ENCODE data around the gene PLA2G4D.
A peak's percentile ranks its signal among the peaks of the same experiment; 100 is the strongest.

The PLA2G4D gene

GRCh38 chr15:42118650-42119445 is 24.5 kb upstream of the PLA2G4D start:
- DNase-seq, result peak; percentile 19
- no peaks in the 10 kb centered on the region for H3K27me3 ChIP-seq (replicated peaks; ENCODE audit: insufficient read depth, low read length)
- no peak overlapping the region for H3K27ac ChIP-seq (ENCODE audit: low read length)
- H3K4me1 ChIP-seq (ENCODE audit: low read length), result no peaks in the 10 kb centered on the region
- H3K36me3 ChIP-seq (replicated peaks; ENCODE audit: insufficient read depth, low read length), result no peaks in the 10 kb centered on the region
- TF ChIP-seq CTCF (IDR thresholded peaks at IDR 0.05; ENCODE audit: low read length), result no peak
- TF ChIP-seq EZH2 (optimal IDR thresholded peaks at IDR 0.05; ENCODE audit: low read depth, low read length), result no peak
- no peak for TF ChIP-seq EZH2phosphoT487 (IDR thresholded peaks at IDR 0.05; ENCODE audit: low read length)
- no peaks in the 10 kb centered on the region for H3K9me2 ChIP-seq (replicated peaks; ENCODE audit: insufficient read depth, low read length)
- H3K4me3 ChIP-seq (ENCODE audit: low read length), result no peak overlapping the region
- no peak overlapping the region for H2AFZ ChIP-seq (ENCODE audit: low read length)
- H3K9me3 ChIP-seq (replicated peaks; ENCODE audit: insufficient read depth, low read length), result no peaks in the 10 kb centered on the region
- H3K79me2 ChIP-seq (ENCODE audit: low read length), result no peaks in the 10 kb centered on the region
- no peaks in the 10 kb centered on the region for H4K20me1 ChIP-seq (ENCODE audit: insufficient read depth, low read length)
- no peak overlapping the region for H3K4me2 ChIP-seq (ENCODE audit: low read depth, low read length)
- H3F3A ChIP-seq (ENCODE audit: insufficient read depth, low read length), result no peaks in the 10 kb centered on the region
- H3K9ac ChIP-seq (ENCODE audit: low read length), result no peak overlapping the region

- no peak overlapping the region for H3K4me3 ChIP-seq (ENCODE audit: low read length)
- no peaks in the 10 kb centered on the region for H3F3A ChIP-seq (ENCODE audit: insufficient read depth, low read length)
- no peak overlapping the region for H3K27ac ChIP-seq (ENCODE audit: low read length)
- no peaks in the 10 kb centered on the region for H3K9me2 ChIP-seq (replicated peaks; ENCODE audit: insufficient read depth, low read length)
- peak; percentile 55 for DNase-seq
- peaks cover 6% of the 10 kb centered on the region; the same call in 1 of the 2 replicates for H3K4me1 ChIP-seq (ENCODE audit: low read length)
- H4K20me1 ChIP-seq (ENCODE audit: insufficient read depth, low read length), result no peaks in the 10 kb centered on the region
- no peaks in the 10 kb centered on the region for H3K79me2 ChIP-seq (ENCODE audit: low read length)
- TF ChIP-seq EZH2phosphoT487 (IDR thresholded peaks at IDR 0.05; ENCODE audit: low read length), result no peak
- no peak for TF ChIP-seq CTCF (IDR thresholded peaks at IDR 0.05; ENCODE audit: low read length)
- no peak for TF ChIP-seq EZH2 (optimal IDR thresholded peaks at IDR 0.05; ENCODE audit: low read depth, low read length)
- H3K27me3 ChIP-seq (replicated peaks; ENCODE audit: insufficient read depth, low read length), result no peaks in the 10 kb centered on the region
- H3K36me3 ChIP-seq (replicated peaks; ENCODE audit: insufficient read depth, low read length), result no peaks in the 10 kb centered on the region
- H3K9ac ChIP-seq (ENCODE audit: low read length), result no peak overlapping the region
- 0 out of 2 replicates have a peak overlapping the region, but pooled peaks have one; percentile 13 for H3K4me2 ChIP-seq (ENCODE audit: low read depth, low read length)
- no peak overlapping the region for H2AFZ ChIP-seq (ENCODE audit: low read length)
- H3K9me3 ChIP-seq (replicated peaks; ENCODE audit: insufficient read depth, low read length), result no peaks in the 10 kb centered on the region
These were observed 17.6 kb upstream of the PLA2G4D start for GRCh38 chr15:42111924-42112323.

GRCh38 chr15:42110367-42110766 is 16.0 kb upstream of the PLA2G4D start:
- peaks cover 6% of the 10 kb centered on the region; the same call in 1 of the 2 replicates for H3K4me1 ChIP-seq (ENCODE audit: low read length)
- H2AFZ ChIP-seq (ENCODE audit: low read length), result no peak overlapping the region

More at GRCh38 chr15:42110367-42110766, 16.0 kb upstream of the PLA2G4D start:
- H3K36me3 ChIP-seq (replicated peaks; ENCODE audit: insufficient read depth, low read length), result no peaks in the 10 kb centered on the region
- H3K9me3 ChIP-seq (replicated peaks; ENCODE audit: insufficient read depth, low read length), result no peaks in the 10 kb centered on the region
- no peak for DNase-seq
- no peak overlapping the region for H3K9ac ChIP-seq (ENCODE audit: low read length)
- no peaks in the 10 kb centered on the region for H4K20me1 ChIP-seq (ENCODE audit: insufficient read depth, low read length)
- H3F3A ChIP-seq (ENCODE audit: insufficient read depth, low read length), result no peaks in the 10 kb centered on the region
- no peaks in the 10 kb centered on the region for H3K27me3 ChIP-seq (replicated peaks; ENCODE audit: insufficient read depth, low read length)
- H3K9me2 ChIP-seq (replicated peaks; ENCODE audit: insufficient read depth, low read length), result no peaks in the 10 kb centered on the region
- no peak for TF ChIP-seq EZH2phosphoT487 (IDR thresholded peaks at IDR 0.05; ENCODE audit: low read length)
- no peak for TF ChIP-seq CTCF (IDR thresholded peaks at IDR 0.05; ENCODE audit: low read length)
- no peak for TF ChIP-seq EZH2 (optimal IDR thresholded peaks at IDR 0.05; ENCODE audit: low read depth, low read length)
- no peaks in the 10 kb centered on the region for H3K79me2 ChIP-seq (ENCODE audit: low read length)
- H3K27ac ChIP-seq (ENCODE audit: low read length), result no peak overlapping the region
- no peak overlapping the region for H3K4me3 ChIP-seq (ENCODE audit: low read length)
- H3K4me2 ChIP-seq (ENCODE audit: low read depth, low read length), result no peak overlapping the region
